SK-N-SH (cell line): ENCODE measurements around the gene DNAJC9.

ENCODE experiments used
- CHD2 ChIP-seq: fragments of 150-350 bp; IDR thresholded peaks from 2 replicates; pipeline ENCODE4 v1.6.1; 2018; ENCODE audit warnings: low read length; ENCODE audit not compliant: partially characterized antibody
- CTCF ChIP-seq: fragments of 200-600 bp; sonication (generic); IDR thresholded peaks from 2 replicates; pipeline ENCODE4 v1.6.1; 2017; ENCODE audit warnings: antibody characterized with exemption, mild to moderate bottlenecking, moderate library complexity
- POLR2AphosphoS5 ChIP-seq: IDR thresholded peaks from 2 replicates; pipeline ENCODE4 v1.6.1; 2012; ENCODE audit warnings: low read depth, low read length
- REST ChIP-seq: IDR thresholded peaks from 2 replicates; pipeline ENCODE4 v1.6.1; 2012; ENCODE audit warnings: mild to moderate bottlenecking, low read depth, low read length, moderate library complexity
- USF1 ChIP-seq: IDR thresholded peaks from 2 replicates; pipeline ENCODE4 v1.4.0; 2012; ENCODE audit warnings: low read depth, borderline replicate concordance
- USF2 ChIP-seq: fragments of 150-350 bp; IDR thresholded peaks from 2 replicates; pipeline ENCODE4 v1.6.1; 2017; ENCODE audit warnings: antibody characterized with exemption, low read length, low read depth, borderline replicate concordance

GRCh38 chr10:73263693-73264347, 16.8 kb upstream of the DNAJC9 start:
- no peak for TF ChIP-seq POLR2AphosphoS5
- TF ChIP-seq USF2: no peak
- no peak for TF ChIP-seq CHD2
- no peak for TF ChIP-seq REST
- peak; percentile 78 for TF ChIP-seq CTCF
- TF ChIP-seq USF1: no peak
